CD14-positive monocyte (primary cell): ENCODE data around the gene SHB. TPM values are rescaled to one million over a fixed set of nuclear protein-coding genes. Genes with fewer than 3 reads are reported as not detected.

Experiments
- DNase-seq, 3 donors: peaks; one replicate each; pipeline ENCODE4 v3.0.0-alpha.2; 2011 to 2022
- H2AFZ ChIP-seq: 2 replicates; pipeline ENCODE4 v1.6.0; 2012; ENCODE audit warnings: mild to moderate bottlenecking, low read depth, low read length, inconsistent platforms; ENCODE audit not compliant: insufficient read depth, poor library complexity, severe bottlenecking
- H3K27ac ChIP-seq, 2 donors: 1 replicate in 1 of 2; 2 replicates in 1 of 2; pipeline ENCODE4 v1.5.1; 2012 to 2013; ENCODE audit warnings: low read length in 2 of 2, control low read depth in 1 of 2, inconsistent platforms in 1 of 2, low read depth in 1 of 2, mild to moderate bottlenecking in 1 of 2
- H3K27me3 ChIP-seq, 2 donors: one replicate each; pipeline versions ENCODE4 v1.6.0 to v1.6.1; 2011 to 2013; ENCODE audit warnings: low read length in 2 of 2; ENCODE audit not compliant: control insufficient read depth in 2 of 2, insufficient read depth in 2 of 2
- H3K36me3 ChIP-seq, 2 donors: replicated peaks in 1 of 2; 1 replicate in 1 of 2; 2 replicates in 1 of 2; pipeline versions ENCODE4 v1.5.1 to v1.6.1; 2012 to 2013; ENCODE audit warnings: low read length in 2 of 2, control low read depth in 1 of 2, inconsistent platforms in 1 of 2, mild to moderate bottlenecking in 1 of 2; ENCODE audit not compliant: insufficient read depth in 2 of 2, control insufficient read depth in 1 of 2
- H3K4me1 ChIP-seq, 2 donors: 1 replicate in 1 of 2; 2 replicates in 1 of 2; pipeline versions ENCODE4 v1.5.1 to v1.6.1; 2012 to 2013; ENCODE audit warnings: low read length in 2 of 2, control low read depth in 1 of 2, inconsistent platforms in 1 of 2, mild to moderate bottlenecking in 1 of 2, moderate library complexity in 1 of 2; ENCODE audit not compliant: insufficient read depth in 2 of 2, control insufficient read depth in 1 of 2
- H3K4me2 ChIP-seq: replicated peaks from 2 replicates; pipeline ENCODE3; 2012; ENCODE audit warnings: low read length, moderate library complexity, mild to moderate bottlenecking; ENCODE audit not compliant: poor library complexity, severe bottlenecking; ENCODE audit errors: extremely low read depth
- H3K4me3 ChIP-seq, 3 experiments: fragments of 200-600 bp in 1 of 3; sonication (generic) in 1 of 3; replicated peaks in 1 of 3; 1 replicate in 2 of 3; 2 replicates in 1 of 3; pipeline ENCODE4 v1.5.1; 2011 to 2013; ENCODE audit warnings: low read length in 3 of 3, mild to moderate bottlenecking in 3 of 3, control low read depth in 2 of 3, low read depth in 2 of 3, inconsistent platforms in 1 of 3, moderate library complexity in 1 of 3
- H3K79me2 ChIP-seq: 2 replicates; pipeline ENCODE4 v1.6.0; 2012; ENCODE audit warnings: mild to moderate bottlenecking, control low read depth, inconsistent platforms, low read length, moderate library complexity; ENCODE audit not compliant: insufficient read depth
- H3K9ac ChIP-seq: 2 replicates; pipeline ENCODE4 v1.6.0; 2017; ENCODE audit warnings: low read length, mild to moderate bottlenecking; ENCODE audit not compliant: insufficient read depth, poor library complexity, severe bottlenecking
- H3K9me3 ChIP-seq, 2 donors: replicated peaks in 1 of 2; 1 replicate in 1 of 2; 2 replicates in 1 of 2; pipeline versions ENCODE4 v1.5.1 to v1.6.1; 2012 to 2013; ENCODE audit warnings: low read length in 2 of 2, control low read depth in 1 of 2; ENCODE audit not compliant: control insufficient read depth in 1 of 2, insufficient read depth in 1 of 2
- H4K20me1 ChIP-seq: 2 replicates; pipeline ENCODE4 v1.6.0; 2012; ENCODE audit warnings: mild to moderate bottlenecking, low read length, control low read depth, moderate library complexity; ENCODE audit not compliant: insufficient read depth
- H3K27ac Mint-ChIP-seq, 7 donors: one replicate each; pipeline ENCODE4 v1.8.0; 2020; ENCODE audit warnings: mild to moderate bottlenecking in 7 of 7, mixed read lengths in 7 of 7, moderate library complexity in 6 of 7, inconsistent platforms in 2 of 7
- H3K27me3 Mint-ChIP-seq, 3 donors: one replicate each; pipeline ENCODE4 v1.8.0; 2021 to 2022; ENCODE audit warnings: low read depth in 3 of 3, mild to moderate bottlenecking in 3 of 3, mixed read lengths in 3 of 3, moderate library complexity in 3 of 3, inconsistent platforms in 1 of 3
- H3K36me3 Mint-ChIP-seq, 2 donors: one replicate each; pipeline ENCODE4 v1.8.0; 2020; ENCODE audit warnings: mixed read lengths in 2 of 2, inconsistent platforms in 1 of 2, mild to moderate bottlenecking in 1 of 2
- H3K4me1 Mint-ChIP-seq: one replicate; pipeline ENCODE4 v1.8.0; 2020; ENCODE audit warnings: mild to moderate bottlenecking, mixed read lengths
- H3K4me3 Mint-ChIP-seq, 2 donors: one replicate each; pipeline ENCODE4 v1.8.0; 2020; ENCODE audit warnings: mild to moderate bottlenecking in 2 of 2, mixed read lengths in 2 of 2, moderate library complexity in 1 of 2
- H3K9me3 Mint-ChIP-seq, 7 donors: one replicate each; pipeline ENCODE4 v1.8.0; 2020 to 2022; ENCODE audit warnings: mixed read lengths in 7 of 7, mild to moderate bottlenecking in 6 of 7, moderate library complexity in 6 of 7, inconsistent platforms in 2 of 7
- CTCF ChIP-seq: fragments of 200-600 bp; IDR thresholded peaks from one replicate; pipeline ENCODE4 v1.8.0; 2022; ENCODE audit warnings: antibody characterized with exemption, mild to moderate bottlenecking
- WGBS: methylation state at CpG from one replicate; pipeline ENCODE4 v1.1.5; 2013; ENCODE audit warnings: missing lambda C conversion rate; ENCODE audit not compliant: insufficient coverage; 5-methylcytosine and 5-hydroxymethylcytosine counted together
- intact Hi-C, 2 donors: fragments of 100-400 bp; cut with micrococcal nuclease; formaldehyde crosslinking; loops; one replicate each; pipeline versions ENCODE4 v1.15.0 to v1.15.1; 2023
- polyA plus RNA-seq, 3 donors: library from polyadenylated mRNA; depleted of rRNA in 1 of 3; unstranded in 2 of 3; stranded (reverse) in 1 of 3; fragments of 300-500 nt in 2 of 3; fragments of >200 nt in 1 of 3; fragmentation: Illumina TruSeq in 2 of 3; gene quantifications; 1 replicate in 2 of 3; 2 replicates in 1 of 3; pipeline ENCODE4 v1.2.3, GENCODE V29; 2012 to 2021

The SHB gene
- polyA plus RNA-seq, 3 donors, result 0.27 to 1.3 (median 0.31) TPM

GRCh38 chr9:37978481-37978864 is 90.6 kb downstream of the SHB start:
- no peaks in the 10 kb centered on the region for H3K36me3 ChIP-seq
- no peak overlapping the region for H3K4me3 Mint-ChIP-seq
- no peaks in the 10 kb centered on the region for H3K79me2 ChIP-seq
- intact Hi-C loops, result no loop called here
- H3K9ac ChIP-seq, result no peak overlapping the region
- no peak overlapping the region for H3K27ac Mint-ChIP-seq
- no peaks in the 10 kb centered on the region for H3K9me3 ChIP-seq
- no peak overlapping the region for H3K4me3 ChIP-seq
- no peak overlapping the region for H2AFZ ChIP-seq
- peaks cover 7 to 14% of the 10 kb centered on the region in 2 donors for H3K36me3 Mint-ChIP-seq
- peaks cover 0 to 1% (median 0%) of the 10 kb centered on the region in 3 donors for H3K27me3 Mint-ChIP-seq
- DNase-seq, result no peak
- H3K4me2 ChIP-seq, result no peak overlapping the region
- no peak for TF ChIP-seq CTCF
- 100% methylated on average over 1 of the region's 6 CpGs for WGBS
- H3K9me3 Mint-ChIP-seq, result no peaks in the 10 kb centered on the region
- no peaks in the 10 kb centered on the region for H3K4me1 ChIP-seq
- H3K27me3 ChIP-seq, result no peaks in the 10 kb centered on the region
- no peak overlapping the region for H3K27ac ChIP-seq
- peaks cover 2% of the 10 kb centered on the region for H3K4me1 Mint-ChIP-seq
- no peaks in the 10 kb centered on the region for H4K20me1 ChIP-seq

DNA sequence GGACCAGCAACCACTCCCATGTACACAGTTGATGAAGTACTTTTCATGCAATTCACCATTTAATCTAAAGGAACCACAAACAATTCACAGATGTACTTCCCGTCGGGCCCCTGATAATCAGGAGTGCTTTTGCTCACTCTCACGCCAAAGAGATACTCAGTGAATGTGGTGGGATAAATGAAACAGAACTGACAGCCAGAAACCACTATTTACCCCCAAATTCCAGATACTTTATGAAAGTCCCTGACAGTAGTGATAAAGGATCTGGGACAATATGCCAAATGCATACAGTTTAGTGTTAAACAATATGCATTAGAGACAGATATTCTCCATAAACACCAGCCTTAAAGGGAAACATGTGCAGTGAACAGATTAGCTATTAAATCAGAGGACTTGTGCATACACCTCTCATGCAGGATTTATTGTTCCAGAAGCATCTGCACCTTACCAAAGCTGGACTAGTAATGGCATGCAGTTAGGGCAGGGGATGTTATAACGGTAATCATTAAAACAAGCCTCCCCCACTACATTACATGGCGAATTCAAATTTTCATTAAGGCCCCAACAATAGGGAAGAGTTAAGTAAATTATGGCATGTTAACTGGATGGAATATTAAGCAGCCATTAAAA is 91.1 kb downstream of the SHB start:
- Mint-ChIP-seq H3K9me3 (no peaks in the 10 kb centered on the region), H3K4me1 (peaks cover 2% of the 10 kb centered on the region), H3K4me3 (no peak overlapping the region), H3K27me3 (no peaks in the 10 kb centered on the region), H3K36me3 (peaks cover 7 to 16% of the 10 kb centered on the region in 2 donors), H3K27ac (no peak overlapping the region)
- intact Hi-C loops, result no loop called here
- H3K27ac ChIP-seq, result no peak overlapping the region
- no peaks in the 10 kb centered on the region for H3K4me1 ChIP-seq
- H3K79me2 ChIP-seq, result no peaks in the 10 kb centered on the region
- no peak for TF ChIP-seq CTCF
- no peak for DNase-seq
- H3K27me3 ChIP-seq, result no peaks in the 10 kb centered on the region
- no peaks in the 10 kb centered on the region for H3K9me3 ChIP-seq
- no peak overlapping the region for H2AFZ ChIP-seq
- WGBS, result no CpG with 5 or more reads among the region's 5 CpGs
- no peak overlapping the region for H3K9ac ChIP-seq
- H3K4me2 ChIP-seq, result no peak overlapping the region
- no peaks in the 10 kb centered on the region for H3K36me3 ChIP-seq
- H3K4me3 ChIP-seq, result no peak overlapping the region
- H4K20me1 ChIP-seq, result no peaks in the 10 kb centered on the region
